Measurements from ENCODE around the gene VAV1. TPM values are rescaled to one million over a fixed set of nuclear protein-coding genes. Genes with fewer than 3 reads are reported as not detected.

VAV1 gene
- total and polyA plus RNA-seq, 10 of the 15 experiments (the other 5 are each of a cell fraction or from before 2014, with no cell fraction given): 1.6 to 76.8 (median 40.7) TPM

DNA sequence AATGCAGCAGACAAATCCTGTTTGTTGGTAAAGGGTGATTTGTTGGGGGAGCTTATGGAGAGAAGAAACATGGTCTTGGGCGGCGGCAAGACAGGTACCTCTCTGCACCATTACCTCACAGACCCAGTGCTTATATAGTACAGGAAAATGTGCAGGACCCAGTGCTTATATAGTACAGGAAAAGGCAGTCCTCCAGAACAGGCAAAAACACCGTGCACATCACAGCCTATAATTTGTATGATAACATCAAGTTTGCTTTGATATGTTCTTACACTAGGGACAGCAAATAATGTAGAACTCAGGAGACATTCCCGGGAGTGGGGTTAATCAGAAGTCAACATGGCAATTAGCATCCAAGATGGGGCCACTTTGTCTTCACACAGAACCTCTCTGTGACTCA is 20.9 kb downstream of the VAV1 start:
- Histone ChIP-seq H3K9ac (ENCODE audit: control insufficient read depth, insufficient read depth, low read length) (no peak overlapping the region), H3K36me3 (ENCODE audit: control insufficient read depth in 2 of 2, insufficient read depth in 2 of 2, low read length in 1 of 2) (peaks cover 5 to 6% of the 10 kb centered on the region in 2 experiments; a peak in 3 of 4 replicates), H3K4me2 (ENCODE audit: control insufficient read depth, insufficient read depth) (no peak overlapping the region), H3K79me2 (ENCODE audit: control insufficient read depth, insufficient read depth, low read length) (peaks cover 54% of the 10 kb centered on the region), H3K27me3 (replicated peaks in 1 of 2; ENCODE audit: control insufficient read depth in 2 of 2, insufficient read depth in 2 of 2, low read length in 1 of 2) (no peaks in the 10 kb centered on the region), H2AFZ (ENCODE audit: control insufficient read depth, low read depth, low read length) (no peak overlapping the region), H3K4me1 (ENCODE audit: control insufficient read depth, insufficient read depth, low read length) (no peaks in the 10 kb centered on the region), H4K20me1 (ENCODE audit: control insufficient read depth, insufficient read depth) (peaks cover 3% of the 10 kb centered on the region; the same call in 1 of the 2 replicates), H3K27ac (ENCODE audit: control insufficient read depth, insufficient read depth) (no peak overlapping the region), H3K4me3 (no peak overlapping the region), H3K9me3 (replicated peaks; ENCODE audit: control insufficient read depth, insufficient read depth, low read length) (peaks cover 2% of the 10 kb centered on the region; the same call in 1 of the 3 replicates)
- no peak for DNase-seq (ENCODE audit: low read depth, low spot score)
- 74% methylated on average over 4 of the region's 4 CpGs for WGBS (ENCODE audit: insufficient coverage, insufficient replicate concordance, low lambda C conversion rate, missing lambda C conversion rate)
- RAD21 ChIA-PET (ENCODE audit: unreplicated experiment): no interaction called here
- ATAC-seq: no peak
- POLR2A ChIA-PET: no interaction called here
- SMC1A ChIA-PET (ENCODE audit: uncharacterized antibody, unreplicated experiment): no interaction called here
- in situ Hi-C loops (cut with MboI): no loop called here
- no TSS peak for BruUV-seq (replicated peaks)
- CTCF ChIA-PET: no interaction called here
- no peak for FAIRE-seq
- intact Hi-C loops (cut with micrococcal nuclease; ENCODE audit: unreplicated experiment): no loop called here
- TF ChIP-seq, protein P1, sequence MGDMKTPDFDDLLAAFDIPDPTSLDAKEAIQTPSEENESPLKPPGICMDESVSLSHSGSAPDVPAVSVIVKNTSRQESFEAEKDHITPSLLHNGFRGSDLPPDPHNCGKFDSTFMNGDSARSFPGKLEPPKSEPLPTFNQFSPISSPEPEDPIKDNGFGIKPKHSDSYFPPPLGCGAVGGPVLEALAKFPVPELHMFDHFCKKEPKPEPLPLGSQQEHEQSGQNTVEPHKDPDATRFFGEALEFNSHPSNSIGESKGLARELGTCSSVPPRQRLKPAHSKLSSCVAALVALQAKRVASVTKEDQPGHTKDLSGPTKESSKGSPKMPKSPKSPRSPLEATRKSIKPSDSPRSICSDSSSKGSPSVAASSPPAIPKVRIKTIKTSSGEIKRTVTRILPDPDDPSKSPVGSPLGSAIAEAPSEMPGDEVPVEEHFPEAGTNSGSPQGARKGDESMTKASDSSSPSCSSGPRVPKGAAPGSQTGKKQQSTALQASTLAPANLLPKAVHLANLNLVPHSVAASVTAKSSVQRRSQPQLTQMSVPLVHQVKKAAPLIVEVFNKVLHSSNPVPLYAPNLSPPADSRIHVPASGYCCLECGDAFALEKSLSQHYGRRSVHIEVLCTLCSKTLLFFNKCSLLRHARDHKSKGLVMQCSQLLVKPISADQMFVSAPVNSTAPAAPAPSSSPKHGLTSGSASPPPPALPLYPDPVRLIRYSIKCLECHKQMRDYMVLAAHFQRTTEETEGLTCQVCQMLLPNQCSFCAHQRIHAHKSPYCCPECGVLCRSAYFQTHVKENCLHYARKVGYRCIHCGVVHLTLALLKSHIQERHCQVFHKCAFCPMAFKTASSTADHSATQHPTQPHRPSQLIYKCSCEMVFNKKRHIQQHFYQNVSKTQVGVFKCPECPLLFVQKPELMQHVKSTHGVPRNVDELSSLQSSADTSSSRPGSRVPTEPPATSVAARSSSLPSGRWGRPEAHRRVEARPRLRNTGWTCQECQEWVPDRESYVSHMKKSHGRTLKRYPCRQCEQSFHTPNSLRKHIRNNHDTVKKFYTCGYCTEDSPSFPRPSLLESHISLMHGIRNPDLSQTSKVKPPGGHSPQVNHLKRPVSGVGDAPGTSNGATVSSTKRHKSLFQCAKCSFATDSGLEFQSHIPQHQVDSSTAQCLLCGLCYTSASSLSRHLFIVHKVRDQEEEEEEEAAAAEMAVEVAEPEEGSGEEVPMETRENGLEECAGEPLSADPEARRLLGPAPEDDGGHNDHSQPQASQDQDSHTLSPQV (IDR thresholded peaks at IDR 0.05): no peak
- TF ChIP-seq SMAD5 (IDR thresholded peaks at IDR 0.05; ENCODE audit: low read depth): no peak
- TF ChIP-seq EZH2 (IDR thresholded peaks at IDR 0.05; ENCODE audit: borderline replicate concordance, control insufficient read depth, low read depth, low read length): no peak
- no peak for TF ChIP-seq E4F1 (IDR thresholded peaks at IDR 0.05; ENCODE audit: borderline replicate concordance, partially characterized antibody)
- TF ChIP-seq EGR1 (IDR thresholded peaks at IDR 0.05; ENCODE audit: borderline replicate concordance in 1 of 2, low read depth in 2 of 2, low read length in 2 of 2): no peak
- no peak for TF ChIP-seq ZBTB33 (IDR thresholded peaks at IDR 0.05)
- TF ChIP-seq CBFB (IDR thresholded peaks at IDR 0.05; ENCODE audit: low read depth): no peak
- no peak for TF ChIP-seq CHD4 (IDR thresholded peaks at IDR 0.05)
- TF ChIP-seq MEF2A (IDR thresholded peaks at IDR 0.05; ENCODE audit: insufficient read depth, low read depth, low read length): no peak
- no peak for TF ChIP-seq ZNF207 (IDR thresholded peaks at IDR 0.05; ENCODE audit: borderline replicate concordance)
- TF ChIP-seq IRF3 (IDR thresholded peaks at IDR 0.05): no peak
- no peak for TF ChIP-seq SIX5 (IDR thresholded peaks at IDR 0.05; ENCODE audit: low read depth, low read length, severe bottlenecking)
- TF ChIP-seq GABPA (IDR thresholded peaks at IDR 0.05; ENCODE audit: low read depth): no peak
- TF ChIP-seq BRCA1 (IDR thresholded peaks at IDR 0.05; ENCODE audit: low read depth, low read length): no peak
- no peak for TF ChIP-seq CHD1 (IDR thresholded peaks at IDR 0.05; ENCODE audit: low read depth, low read length)
- TF ChIP-seq NFXL1 (IDR thresholded peaks at IDR 0.05; ENCODE audit: borderline replicate concordance): no peak

All from GM12878 (cell line).